Keratinocyte (primary cell): ENCODE data around the gene DNAJB14.

Experiments
- CTCF ChIP-seq, 3 experiments: IDR thresholded peaks in 1 of 3; conservative IDR thresholded peaks in 1 of 3; optimal IDR thresholded peaks in 1 of 3; 2 replicates in 2 of 3; 3 replicates in 1 of 3; pipeline versions ENCODE3 to v1.5.1; 2011; ENCODE audit warnings: low read length in 3 of 3, mild to moderate bottlenecking in 3 of 3, moderate library complexity in 2 of 3, control low read depth in 1 of 3, inconsistent platforms in 1 of 3; ENCODE audit not compliant: insufficient read depth in 2 of 3; ENCODE audit errors: extremely low read depth in 1 of 3
- EZH2 ChIP-seq: IDR thresholded peaks from one replicate; pipeline ENCODE4 v1.6.1; 2012; ENCODE audit warnings: inconsistent platforms, mild to moderate bottlenecking, low read length, moderate library complexity

- TF ChIP-seq CTCF (optimal IDR thresholded peaks at IDR 0.05 in 1 of 3, IDR thresholded peaks at IDR 0.05 in 1 of 3, conservative IDR thresholded peaks at IDR 0.05 in 1 of 3; ENCODE audit: extremely low read depth in 1 of 3, insufficient read depth in 2 of 3, low read length in 3 of 3) (no peak), EZH2 (no peak)
Observed at GRCh38 chr4:99943904-99944437, 2.4 kb downstream of the DNAJB14 start.
